Stimulated activated naive CD8-positive, alpha-beta T cell treated with anti-CD3 and anti-CD28 coated beads, Interleukin-15, Interleukin-2, amounts not matched to agents 100 ng/mL and 50 ng/mL, for 24 hours (primary cell): ENCODE measurements around the gene OPRPN.

Experiments
- H3K27ac Mint-ChIP-seq: one replicate; pipeline ENCODE4 v1.8.0; 2021; ENCODE audit warnings: mild to moderate bottlenecking, mixed read lengths
- H3K27me3 Mint-ChIP-seq: one replicate; pipeline ENCODE4 v1.8.0; 2021; ENCODE audit warnings: mixed read lengths
- H3K36me3 Mint-ChIP-seq: one replicate; pipeline ENCODE4 v1.8.0; 2021; ENCODE audit warnings: low read depth, mixed read lengths
- H3K4me1 Mint-ChIP-seq: one replicate; pipeline ENCODE4 v1.8.0; 2021; ENCODE audit warnings: low read depth, mixed read lengths
- H3K4me3 Mint-ChIP-seq: one replicate; pipeline ENCODE4 v1.8.0; 2021; ENCODE audit warnings: mild to moderate bottlenecking, mixed read lengths
- H3K9me3 Mint-ChIP-seq: one replicate; pipeline ENCODE4 v1.8.0; 2021; ENCODE audit warnings: mixed read lengths

The OPRPN gene

GRCh38 chr4:70426789-70427188 is 29.0 kb downstream of the OPRPN start:
- Mint-ChIP-seq H3K9me3 (peaks cover 5% of the 10 kb centered on the region), H3K36me3 (no peaks in the 10 kb centered on the region), H3K4me1 (no peaks in the 10 kb centered on the region), H3K27ac (no peak overlapping the region), H3K4me3 (no peak overlapping the region), H3K27me3 (no peaks in the 10 kb centered on the region)

- no peaks in the 10 kb centered on the region for H3K27me3 Mint-ChIP-seq
- H3K36me3 Mint-ChIP-seq: no peaks in the 10 kb centered on the region
- no peak overlapping the region for H3K4me3 Mint-ChIP-seq
- no peak overlapping the region for H3K27ac Mint-ChIP-seq
- H3K9me3 Mint-ChIP-seq: peaks cover 5% of the 10 kb centered on the region
- no peaks in the 10 kb centered on the region for H3K4me1 Mint-ChIP-seq
Observed at GRCh38 chr4:70437197-70437596, 39.5 kb downstream of the OPRPN start.

GRCh38 chr4:70442474-70442873 is 44.7 kb downstream of the OPRPN start:
- Mint-ChIP-seq H3K36me3 (no peaks in the 10 kb centered on the region), H3K9me3 (no peaks in the 10 kb centered on the region), H3K4me3 (no peak overlapping the region), H3K4me1 (no peaks in the 10 kb centered on the region), H3K27ac (no peak overlapping the region), H3K27me3 (no peaks in the 10 kb centered on the region)

- Mint-ChIP-seq H3K9me3 (no peaks in the 10 kb centered on the region), H3K4me3 (no peak overlapping the region), H3K36me3 (no peaks in the 10 kb centered on the region), H3K27me3 (no peaks in the 10 kb centered on the region), H3K27ac (no peak overlapping the region), H3K4me1 (no peaks in the 10 kb centered on the region)
Observed at GRCh38 chr4:70443329-70443728, 45.6 kb downstream of the OPRPN start.

- Mint-ChIP-seq H3K27me3 (peaks cover 4% of the 10 kb centered on the region), H3K27ac (no peak overlapping the region), H3K4me3 (no peak overlapping the region), H3K36me3 (no peaks in the 10 kb centered on the region), H3K9me3 (no peaks in the 10 kb centered on the region), H3K4me1 (no peaks in the 10 kb centered on the region)
Observed at GRCh38 chr4:70449220-70449619, 51.5 kb downstream of the OPRPN start.

GRCh38 chr4:70452946-70453345 is 55.2 kb downstream of the OPRPN start:
- no peaks in the 10 kb centered on the region for H3K4me1 Mint-ChIP-seq
- H3K27ac Mint-ChIP-seq: no peak overlapping the region
- no peak overlapping the region for H3K4me3 Mint-ChIP-seq
- H3K27me3 Mint-ChIP-seq: peaks cover 13% of the 10 kb centered on the region
- no peaks in the 10 kb centered on the region for H3K9me3 Mint-ChIP-seq
- H3K36me3 Mint-ChIP-seq: no peaks in the 10 kb centered on the region
